NOMO-1 (cell line): ENCODE data around the gene TMEM132D.

Experiments used
- DNase-seq, 2 experiments: peaks; one replicate each; lab custom pipeline; 2025; ENCODE audit not compliant: unreplicated experiment in 2 of 2; lab: John Stamatoyannopoulos, UW

The TMEM132D gene

GRCh38 chr12:129150721-129151120, 753.1 kb downstream of the TMEM132D start:
- no peak for DNase-seq

GRCh38 chr12:129145381-129145780, 758.4 kb downstream of the TMEM132D start:
- no peak for DNase-seq

- no peak for DNase-seq
Observed at GRCh38 chr12:129138776-129139175, 765.0 kb downstream of the TMEM132D start.

GRCh38 chr12:129136694-129137325, 767.0 kb downstream of the TMEM132D start:
- DNase-seq, result no peak

GRCh38 chr12:129127771-129128170, 776.1 kb downstream of the TMEM132D start:
- no peak for DNase-seq

GRCh38 chr12:129127211-129127610, 776.6 kb downstream of the TMEM132D start:
- DNase-seq, result no peak

GRCh38 chr12:129119537-129119936, 784.3 kb downstream of the TMEM132D start:
- no peak for DNase-seq

- no peak for DNase-seq
Observed at GRCh38 chr12:129115558-129115957, 788.3 kb downstream of the TMEM132D start.

- no peak for DNase-seq
Observed at GRCh38 chr12:129110575-129110974, 793.2 kb downstream of the TMEM132D start.

- no peak for DNase-seq
Observed at GRCh38 chr12:129109174-129110001, 794.4 kb downstream of the TMEM132D start.

- no peak for DNase-seq
Observed at GRCh38 chr12:129106772-129107171, 797.1 kb downstream of the TMEM132D start.

- DNase-seq, result no peak
Observed at GRCh38 chr12:129103231-129103630, 800.6 kb downstream of the TMEM132D start.

GRCh38 chr12:129102233-129102632, 801.6 kb downstream of the TMEM132D start:
- DNase-seq, result no peak

GRCh38 chr12:129101816-129102215, 802.0 kb downstream of the TMEM132D start:
- no peak for DNase-seq

GRCh38 chr12:129101404-129101803, 802.4 kb downstream of the TMEM132D start:
- no peak for DNase-seq

GRCh38 chr12:129097451-129097850, 806.4 kb downstream of the TMEM132D start:
- no peak for DNase-seq

- DNase-seq, result no peak
Observed at GRCh38 chr12:129096968-129097367, 806.9 kb downstream of the TMEM132D start.

GRCh38 chr12:129096184-129096583, 807.6 kb downstream of the TMEM132D start:
- DNase-seq, result no peak

- no peak for DNase-seq
Observed at GRCh38 chr12:129089576-129089975, 814.2 kb downstream of the TMEM132D start.

- no peak for DNase-seq
Observed at GRCh38 chr12:129084875-129085826, 818.7 kb downstream of the TMEM132D start.
